Chondrocyte (in vitro differentiated cells): ENCODE measurements around the gene IGSF6. TPM values are rescaled to one million over a fixed set of nuclear protein-coding genes. Genes with fewer than 3 reads are reported as not detected.

ENCODE experiments used
- DNase-seq: peaks from one replicate; pipeline ENCODE4 v3.0.0; 2021; ENCODE audit warnings: mixed read lengths, low spot score
- H3K27ac Mint-ChIP-seq: one replicate; pipeline ENCODE4 v1.8.0; 2021; ENCODE audit warnings: mild to moderate bottlenecking, moderate library complexity, mixed read lengths; ENCODE audit not compliant: unreplicated experiment
- H3K27me3 Mint-ChIP-seq: 2 replicates; pipeline ENCODE4 v1.8.0; 2021; ENCODE audit warnings: low read depth, mixed read lengths
- H3K36me3 Mint-ChIP-seq: 2 replicates; pipeline ENCODE4 v1.8.0; 2021; ENCODE audit warnings: low read depth, mixed read lengths
- H3K4me1 Mint-ChIP-seq: 2 replicates; pipeline ENCODE4 v1.8.0; 2021; ENCODE audit warnings: low read depth, mild to moderate bottlenecking, mixed read lengths
- H3K4me3 Mint-ChIP-seq: one replicate; pipeline ENCODE4 v1.8.0; 2021; ENCODE audit warnings: mild to moderate bottlenecking, moderate library complexity, mixed read lengths; ENCODE audit not compliant: unreplicated experiment
- H3K9me3 Mint-ChIP-seq: 2 replicates; pipeline ENCODE4 v1.8.0; 2021; ENCODE audit warnings: low read depth, mixed read lengths
- CTCF ChIP-seq: fragments of 200-600 bp; sonication (generic); IDR thresholded peaks from 2 replicates; pipeline ENCODE4 v1.5.0; 2021; ENCODE audit warnings: antibody characterized with exemption, mild to moderate bottlenecking, moderate library complexity
- total RNA-seq: library from RNA; stranded (reverse); gene quantifications from 3 replicates; pipeline ENCODE4 v1.2.1, GENCODE V29; 2021

Gene IGSF6
- total RNA-seq, 1 donor from 2014 or later = not detected

- Mint-ChIP-seq H3K27me3 (no peaks in the 10 kb centered on the region), H3K9me3 (no peaks in the 10 kb centered on the region), H3K36me3 (no peaks in the 10 kb centered on the region), H3K4me3 (peak within 1 kb of the TSS; percentile 86), H3K4me1 (peaks cover 37% of the 10 kb centered on the region), H3K27ac (peak within 1 kb of the TSS; percentile 85)
- peak; percentile 97 for DNase-seq
- peak; percentile 0 for TF ChIP-seq CTCF
These were observed 53.0 kb downstream of the IGSF6 start, which contains the start of gene METTL9 for GRCh38 chr16:21599122-21600030. Gene METTL9 (plus strand): TSS chr16:21599577. CDS start chr16:21599734, 157 bp downstream.

- no peak for TF ChIP-seq CTCF
- DNase-seq = no peak
- Mint-ChIP-seq H3K9me3 (no peaks in the 10 kb centered on the region), H3K27me3 (no peaks in the 10 kb centered on the region), H3K36me3 (no peaks in the 10 kb centered on the region), H3K4me1 (peaks cover 31% of the 10 kb centered on the region), H3K27ac (peak overlapping the region; percentile 85), H3K4me3 (peak overlapping the region; percentile 79)
These were observed 53.7 kb downstream of the IGSF6 start for GRCh38 chr16:21598701-21599121.

GRCh38 chr16:21598206-21598605, 54.2 kb downstream of the IGSF6 start:
- H3K9me3 Mint-ChIP-seq = no peaks in the 10 kb centered on the region
- peak overlapping the region; percentile 79 for H3K4me3 Mint-ChIP-seq
- H3K27ac Mint-ChIP-seq = peak overlapping the region; percentile 85

GRCh38 chr16:21597561-21598030, 54.8 kb downstream of the IGSF6 start:
- no peak for DNase-seq
- TF ChIP-seq CTCF = no peak
- Mint-ChIP-seq H3K27me3 (no peaks in the 10 kb centered on the region), H3K4me1 (peaks cover 30% of the 10 kb centered on the region), H3K36me3 (no peaks in the 10 kb centered on the region), H3K9me3 (no peaks in the 10 kb centered on the region), H3K4me3 (no peak overlapping the region), H3K27ac (no peak overlapping the region)

More at GRCh38 chr16:21598206-21598605, 54.2 kb downstream of the IGSF6 start:
- TF ChIP-seq CTCF = no peak
- Mint-ChIP-seq H3K36me3 (no peaks in the 10 kb centered on the region), H3K27me3 (no peaks in the 10 kb centered on the region), H3K4me1 (peaks cover 30% of the 10 kb centered on the region)
- no peak for DNase-seq

GRCh38 chr16:21593530-21594289, 58.7 kb downstream of the IGSF6 start:
- Mint-ChIP-seq H3K9me3 (no peaks in the 10 kb centered on the region), H3K36me3 (no peaks in the 10 kb centered on the region), H3K27ac (no peak overlapping the region), H3K4me3 (no peak overlapping the region), H3K4me1 (peaks cover 7% of the 10 kb centered on the region), H3K27me3 (no peaks in the 10 kb centered on the region)
- no peak for TF ChIP-seq CTCF
- DNase-seq = no peak
